HAP-1 (cell line): ENCODE data around the gene BCAS3.
"Not testable (repeated sequence)": the region's sequence is repeated elsewhere in the genome, so short reads cannot be mapped to it uniquely, and the experiment has no call there.

ENCODE experiments used
- DNase-seq, 2 experiments: peaks; one replicate each; pipeline ENCODE4 v3.0.0-alpha.2; 2016 to 2020; ENCODE audit warnings: low spot score in 2 of 2
- H3K27me3 ChIP-seq: fragments of 250-450 bp; sonication (Bioruptor Pico); 2 replicates; pipeline ENCODE4 v1.5.1; 2020; ENCODE audit warnings: low read depth, mild to moderate bottlenecking, moderate library complexity
- H3K36me3 ChIP-seq: fragments of 250-450 bp; sonication (Bioruptor Pico); replicated peaks from 2 replicates; pipeline ENCODE4 v1.5.1; 2020; ENCODE audit warnings: mild to moderate bottlenecking
- H3K4me1 ChIP-seq: fragments of 250-450 bp; sonication (Bioruptor Pico); 2 replicates; pipeline ENCODE4 v1.5.1; 2020; ENCODE audit warnings: mild to moderate bottlenecking
- H3K4me3 ChIP-seq: fragments of 250-450 bp; sonication (Bioruptor Pico); 2 replicates; pipeline ENCODE4 v1.5.1; 2020; ENCODE audit warnings: mild to moderate bottlenecking, moderate library complexity
- H3K9me3 ChIP-seq: fragments of 250-450 bp; sonication (Bioruptor Pico); 2 replicates; pipeline ENCODE4 v1.5.1; 2020; ENCODE audit warnings: mild to moderate bottlenecking, moderate library complexity
- in situ Hi-C: fragments of 300-500 bp; cut with MboI; formaldehyde crosslinking; loops from 3 replicates; pipeline ENCODE4 v1.14.3; 2020; ENCODE audit warnings: low sequenced_read_pairs, inconsistent platforms, mixed read lengths

The BCAS3 gene

DNA sequence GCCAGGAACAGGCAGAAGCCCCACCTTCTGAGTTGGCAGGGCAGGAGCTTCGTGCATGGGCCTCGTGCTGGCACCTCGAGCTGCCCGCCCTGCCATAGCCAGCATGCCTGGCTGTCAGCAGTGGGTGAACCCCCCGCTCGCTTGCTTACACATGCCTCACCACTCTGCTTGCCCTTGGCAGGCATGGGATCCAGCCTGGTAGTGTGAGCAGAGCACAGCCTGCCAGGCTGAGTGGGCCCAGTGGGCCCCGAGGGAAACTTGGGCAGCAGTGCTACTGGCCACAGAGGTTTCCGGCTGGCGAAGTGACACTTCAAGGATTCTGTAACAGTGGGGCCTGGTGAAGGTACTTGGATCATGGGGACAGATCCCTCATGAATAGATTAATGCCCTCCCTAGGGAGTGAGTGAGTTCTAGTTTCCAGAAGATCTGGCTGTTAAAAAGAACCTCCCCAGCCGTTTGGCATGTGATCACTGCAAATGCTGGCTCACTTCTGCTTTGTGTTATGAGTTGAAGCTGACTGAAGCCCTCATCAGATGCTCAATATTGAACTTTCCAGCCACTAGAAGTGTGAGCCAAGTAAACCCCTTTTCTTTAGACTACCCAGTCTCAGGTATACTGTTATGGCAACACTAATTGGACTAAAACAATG is 114.7 kb downstream of the BCAS3 start:
- no peaks in the 10 kb centered on the region for H3K27me3 ChIP-seq
- no peak overlapping the region for H3K4me3 ChIP-seq
- H3K9me3 ChIP-seq = no peaks in the 10 kb centered on the region
- H3K4me1 ChIP-seq = peaks cover 9% of the 10 kb centered on the region
- H3K36me3 ChIP-seq = no peaks in the 10 kb centered on the region
- in situ Hi-C loops = no loop called here
- no peak for DNase-seq

- no peaks in the 10 kb centered on the region for H3K36me3 ChIP-seq
- no peaks in the 10 kb centered on the region for H3K9me3 ChIP-seq
- H3K4me1 ChIP-seq = no peaks in the 10 kb centered on the region
- no peaks in the 10 kb centered on the region for H3K27me3 ChIP-seq
- no peak for DNase-seq
- in situ Hi-C loops = no loop called here
- no peak overlapping the region for H3K4me3 ChIP-seq
Measured at GRCh38 chr17:60798576-60798975, 120.9 kb downstream of the BCAS3 start.

DNA sequence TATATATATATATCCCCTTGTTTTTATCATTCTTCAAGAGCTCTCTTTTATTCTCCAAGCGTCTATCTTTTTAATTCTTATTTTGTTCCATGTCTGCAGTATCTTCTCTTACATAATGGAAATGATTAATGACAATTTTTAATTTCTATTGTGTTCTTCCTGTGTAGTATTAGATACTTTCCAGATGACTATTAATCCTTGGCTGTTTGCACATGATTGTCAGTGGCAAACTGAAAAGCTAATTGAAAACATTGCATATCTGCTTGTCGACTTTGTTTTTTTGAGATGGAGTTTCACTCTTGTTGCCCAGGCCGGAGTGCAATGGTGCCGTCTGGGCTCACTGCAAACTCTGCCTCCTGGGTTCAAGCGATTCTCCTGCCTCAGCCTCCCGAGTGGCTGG is 124.7 kb downstream of the BCAS3 start:
- Histone ChIP-seq H3K27me3 (no peaks in the 10 kb centered on the region), H3K9me3 (no peaks in the 10 kb centered on the region), H3K4me1 (no peaks in the 10 kb centered on the region), H3K36me3 (no peaks in the 10 kb centered on the region), H3K4me3 (no peak overlapping the region)
- no peak for DNase-seq
- in situ Hi-C loops = no loop called here

- H3K36me3 ChIP-seq = no peaks in the 10 kb centered on the region
Measured at GRCh38 chr17:60803059-60803458, 125.4 kb downstream of the BCAS3 start.

DNA sequence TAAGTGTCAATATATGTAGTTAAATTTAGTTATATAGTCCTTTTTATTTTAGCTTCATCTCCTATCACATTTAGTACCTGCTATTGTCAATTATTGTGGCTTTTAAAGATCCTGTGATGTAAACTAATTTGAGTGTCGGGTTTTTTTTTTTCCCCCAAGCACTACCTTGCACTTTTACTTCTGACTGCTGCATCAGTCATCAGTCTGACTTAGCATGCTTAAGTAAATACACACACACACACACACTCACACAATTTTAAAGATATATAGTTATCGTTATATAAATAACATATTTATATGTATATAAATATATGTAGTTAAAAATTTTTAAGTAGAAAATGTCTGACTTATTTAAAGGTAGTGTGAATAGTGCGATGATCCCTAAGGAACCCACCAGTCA is 127.2 kb downstream of the BCAS3 start:
- Histone ChIP-seq H3K4me1 (no peaks in the 10 kb centered on the region), H3K27me3 (no peaks in the 10 kb centered on the region), H3K36me3 (no peaks in the 10 kb centered on the region), H3K9me3 (no peaks in the 10 kb centered on the region), H3K4me3 (no peak overlapping the region)
- in situ Hi-C loops = no loop called here
- no peak for DNase-seq

More at GRCh38 chr17:60803059-60803458, 125.4 kb downstream of the BCAS3 start:
- no peak for DNase-seq
- H3K9me3 ChIP-seq = no peaks in the 10 kb centered on the region
- H3K4me1 ChIP-seq = no peaks in the 10 kb centered on the region
- no peak overlapping the region for H3K4me3 ChIP-seq
- in situ Hi-C loops = no loop called here
- H3K27me3 ChIP-seq = no peaks in the 10 kb centered on the region

- in situ Hi-C loops = no loop called here
- no peaks in the 10 kb centered on the region for H3K9me3 ChIP-seq
- H3K4me1 ChIP-seq = no peaks in the 10 kb centered on the region
Measured at GRCh38 chr17:60809421-60809820, 131.8 kb downstream of the BCAS3 start.

GRCh38 chr17:60814941-60815340 is 137.3 kb downstream of the BCAS3 start:
- in situ Hi-C loops, DNase-seq, H3K4me1 ChIP-seq, H3K9me3 ChIP-seq, H3K4me3 ChIP-seq, H3K27me3 ChIP-seq, H3K36me3 ChIP-seq: not testable (repeated sequence)

More at GRCh38 chr17:60809421-60809820, 131.8 kb downstream of the BCAS3 start:
- H3K27me3 ChIP-seq = no peaks in the 10 kb centered on the region
- no peak for DNase-seq
- H3K4me3 ChIP-seq = no peak overlapping the region
- no peaks in the 10 kb centered on the region for H3K36me3 ChIP-seq

DNA sequence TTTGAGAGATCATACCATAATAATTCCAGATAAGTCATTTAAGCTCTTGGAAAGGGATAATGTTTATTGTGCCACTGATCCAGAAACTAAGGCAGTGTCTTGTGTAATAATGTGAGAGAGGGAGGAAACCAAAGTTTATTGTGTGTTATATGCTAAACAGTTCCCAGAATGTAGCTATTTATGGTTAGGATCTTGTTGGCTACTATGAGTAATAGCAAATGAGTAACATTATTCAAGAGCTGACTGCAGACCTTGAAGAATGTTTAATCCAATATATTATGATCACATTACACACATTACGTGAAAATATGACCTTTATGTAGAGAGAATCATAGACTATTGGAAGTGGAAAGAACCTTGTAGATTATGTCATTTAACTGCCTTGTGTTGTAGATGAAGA is 139.5 kb downstream of the BCAS3 start:
- Histone ChIP-seq H3K4me1 (peaks cover 8% of the 10 kb centered on the region; the same call in 1 of the 2 replicates), H3K27me3 (no peaks in the 10 kb centered on the region), H3K9me3 (no peaks in the 10 kb centered on the region), H3K36me3 (no peaks in the 10 kb centered on the region), H3K4me3 (no peak overlapping the region)
- in situ Hi-C loops = no loop called here
- peak in 1 of 2 experiments; percentile 4 for DNase-seq

DNA sequence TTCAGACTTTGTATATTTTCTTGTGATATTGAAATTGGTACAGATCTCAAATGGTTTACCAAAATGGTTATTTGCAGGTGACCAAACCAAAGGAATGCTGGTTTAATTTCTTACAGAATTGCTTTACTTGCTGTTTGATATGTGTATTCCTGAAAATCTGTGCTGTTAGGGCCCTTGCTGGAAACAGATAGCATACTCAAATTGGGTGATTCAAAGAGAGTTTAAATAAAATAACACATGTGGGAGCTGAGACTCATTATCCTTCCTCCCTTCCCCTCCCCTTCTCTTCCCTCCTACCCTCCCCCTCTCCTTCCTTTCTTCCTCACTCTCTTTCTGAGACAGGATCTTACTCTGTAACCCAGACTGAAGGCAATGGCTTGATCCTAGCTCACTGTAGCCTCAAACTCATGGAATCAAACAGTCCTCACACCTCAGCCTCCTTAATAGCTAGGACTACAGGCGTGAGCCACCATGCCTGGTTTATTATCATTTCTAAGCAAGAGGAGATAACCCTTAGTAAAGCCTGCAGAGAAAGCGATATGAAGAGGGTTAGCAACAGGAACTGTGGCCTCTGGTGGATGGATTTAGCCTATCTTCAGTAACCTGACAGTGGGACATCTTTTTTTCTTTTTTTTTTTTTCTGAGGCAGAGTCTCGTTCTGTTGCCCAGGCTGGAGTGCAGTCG is 141.9 kb downstream of the BCAS3 start:
- no peak for DNase-seq
- in situ Hi-C loops = no loop called here
- H3K9me3 ChIP-seq = no peaks in the 10 kb centered on the region
- H3K4me1 ChIP-seq = peaks cover 8% of the 10 kb centered on the region; the same call in 1 of the 2 replicates
- H3K36me3 ChIP-seq = no peaks in the 10 kb centered on the region
- no peak overlapping the region for H3K4me3 ChIP-seq
- no peaks in the 10 kb centered on the region for H3K27me3 ChIP-seq

DNA sequence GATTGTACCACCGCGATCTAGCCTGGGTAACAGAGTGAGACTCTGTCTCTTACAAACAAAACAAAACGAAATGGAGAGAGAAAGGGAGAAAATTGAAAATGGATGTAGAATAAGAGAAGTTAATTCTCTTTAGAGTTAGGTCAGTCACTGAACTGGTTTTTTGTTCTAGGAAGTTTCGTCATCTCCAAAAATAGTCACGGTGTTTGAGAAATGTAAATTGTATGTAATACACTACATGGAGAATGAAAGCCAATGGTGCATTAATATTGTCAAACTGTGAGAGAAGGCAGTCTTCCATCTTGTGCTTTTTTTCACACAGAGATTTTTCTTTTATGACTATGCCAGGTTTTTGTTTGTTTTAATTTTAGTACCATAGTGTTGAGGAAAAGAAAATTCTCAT is 145.9 kb downstream of the BCAS3 start:
- no peak for DNase-seq
- H3K9me3 ChIP-seq = no peaks in the 10 kb centered on the region
- no peak overlapping the region for H3K4me3 ChIP-seq
- no peaks in the 10 kb centered on the region for H3K27me3 ChIP-seq
- in situ Hi-C loops = no loop called here
- H3K36me3 ChIP-seq = no peaks in the 10 kb centered on the region
- no peaks in the 10 kb centered on the region for H3K4me1 ChIP-seq

GRCh38 chr17:60825351-60825750 is 147.7 kb downstream of the BCAS3 start:
- H3K27me3 ChIP-seq = no peaks in the 10 kb centered on the region
- in situ Hi-C loops = no loop called here
- H3K36me3 ChIP-seq = no peaks in the 10 kb centered on the region
- H3K4me3 ChIP-seq = no peak overlapping the region
- no peaks in the 10 kb centered on the region for H3K4me1 ChIP-seq
- DNase-seq = no peak
- H3K9me3 ChIP-seq = no peaks in the 10 kb centered on the region

GRCh38 chr17:60827943-60828342 is 150.3 kb downstream of the BCAS3 start:
- Histone ChIP-seq H3K9me3 (no peaks in the 10 kb centered on the region), H3K4me3 (no peak overlapping the region), H3K4me1 (no peaks in the 10 kb centered on the region; the same call in 1 of the 2 replicates), H3K27me3 (no peaks in the 10 kb centered on the region), H3K36me3 (no peaks in the 10 kb centered on the region)
- DNase-seq = no peak
- in situ Hi-C loops = no loop called here

GRCh38 chr17:60832151-60832585 is 154.5 kb downstream of the BCAS3 start:
- in situ Hi-C loops = no loop called here

GRCh38 chr17:60832631-60833030 is 155.0 kb downstream of the BCAS3 start:
- Histone ChIP-seq H3K9me3 (no peaks in the 10 kb centered on the region), H3K4me1 (no peaks in the 10 kb centered on the region; the same call in 1 of the 2 replicates), H3K4me3 (no peak overlapping the region), H3K27me3 (no peaks in the 10 kb centered on the region), H3K36me3 (no peaks in the 10 kb centered on the region)
- in situ Hi-C loops = no loop called here
- no peak for DNase-seq

More at GRCh38 chr17:60832151-60832585, 154.5 kb downstream of the BCAS3 start:
- no peaks in the 10 kb centered on the region for H3K36me3 ChIP-seq
- no peaks in the 10 kb centered on the region for H3K27me3 ChIP-seq
- H3K4me3 ChIP-seq = no peak overlapping the region
- H3K4me1 ChIP-seq = no peaks in the 10 kb centered on the region; the same call in 1 of the 2 replicates
- no peaks in the 10 kb centered on the region for H3K9me3 ChIP-seq
- DNase-seq = peak; percentile 12 to 16
